Brain microvascular endothelial cell (primary cell): ENCODE measurements around the gene MEIOC.
"Not testable (repeated sequence)": the region's sequence is repeated elsewhere in the genome, so short reads cannot be mapped to it uniquely, and the experiment has no call there.

Experiments used
- DNase-seq: peaks from one replicate; pipeline ENCODE4 v3.0.0-alpha.2; 2020
- H3K27ac ChIP-seq: fragments of 250-450 bp; sonication (Bioruptor Pico); 2 replicates; pipeline ENCODE4 v1.5.1; 2020; ENCODE audit warnings: mild to moderate bottlenecking, moderate library complexity
- H3K27me3 ChIP-seq: fragments of 250-450 bp; sonication (Bioruptor Pico); replicated peaks from 2 replicates; pipeline ENCODE4 v1.5.1; 2020; ENCODE audit warnings: mild to moderate bottlenecking
- H3K36me3 ChIP-seq: fragments of 250-450 bp; sonication (Bioruptor Pico); replicated peaks from 2 replicates; pipeline ENCODE4 v1.5.1; 2020; ENCODE audit warnings: mild to moderate bottlenecking
- H3K4me3 ChIP-seq: 2 replicates; pipeline ENCODE4 v1.5.1; 2011; ENCODE audit warnings: low read depth, mild to moderate bottlenecking, control low read depth, low read length, moderate library complexity
- in situ Hi-C: cut with HindIII; loops from 2 replicates; pipeline ENCODE4 v1.10.0; 2017; ENCODE audit warnings: low sequenced_read_pairs, low pct_ligation_motif_present
- TF ChIP-seq, protein P1 (sequence below): IDR thresholded peaks from 2 replicates; pipeline ENCODE4 v1.5.1; 2011; ENCODE audit warnings: low read depth, mild to moderate bottlenecking, moderate library complexity, low read length, control low read depth, inconsistent platforms; ENCODE audit errors: missing control alignments

MEIOC gene

DNA sequence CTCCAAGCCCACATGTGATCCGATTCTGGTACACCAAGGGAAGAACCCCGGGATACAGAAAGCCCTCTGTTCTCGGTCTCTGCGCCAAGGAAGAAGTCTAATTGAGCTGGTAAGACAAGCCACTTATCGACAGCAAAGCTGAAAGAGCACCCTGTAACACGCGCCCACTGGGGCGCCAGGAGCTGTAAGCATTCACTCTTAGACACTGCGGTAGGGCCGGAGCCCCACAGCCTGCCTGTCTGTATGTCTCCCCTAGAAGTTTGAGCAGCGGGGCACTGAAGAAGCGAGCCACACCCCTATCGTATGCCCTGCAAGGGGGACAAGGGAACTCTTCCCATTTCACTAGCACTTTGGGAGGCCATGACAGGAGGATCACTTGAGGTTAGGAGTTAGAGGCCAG, 27.0 kb upstream of the MEIOC start:
- in situ Hi-C loops: loop anchor here (25.0 kb wide), 1 partner anchor 92 kb away; no protein-coding TSS in a partner anchor
- TF ChIP-seq, protein P1, sequence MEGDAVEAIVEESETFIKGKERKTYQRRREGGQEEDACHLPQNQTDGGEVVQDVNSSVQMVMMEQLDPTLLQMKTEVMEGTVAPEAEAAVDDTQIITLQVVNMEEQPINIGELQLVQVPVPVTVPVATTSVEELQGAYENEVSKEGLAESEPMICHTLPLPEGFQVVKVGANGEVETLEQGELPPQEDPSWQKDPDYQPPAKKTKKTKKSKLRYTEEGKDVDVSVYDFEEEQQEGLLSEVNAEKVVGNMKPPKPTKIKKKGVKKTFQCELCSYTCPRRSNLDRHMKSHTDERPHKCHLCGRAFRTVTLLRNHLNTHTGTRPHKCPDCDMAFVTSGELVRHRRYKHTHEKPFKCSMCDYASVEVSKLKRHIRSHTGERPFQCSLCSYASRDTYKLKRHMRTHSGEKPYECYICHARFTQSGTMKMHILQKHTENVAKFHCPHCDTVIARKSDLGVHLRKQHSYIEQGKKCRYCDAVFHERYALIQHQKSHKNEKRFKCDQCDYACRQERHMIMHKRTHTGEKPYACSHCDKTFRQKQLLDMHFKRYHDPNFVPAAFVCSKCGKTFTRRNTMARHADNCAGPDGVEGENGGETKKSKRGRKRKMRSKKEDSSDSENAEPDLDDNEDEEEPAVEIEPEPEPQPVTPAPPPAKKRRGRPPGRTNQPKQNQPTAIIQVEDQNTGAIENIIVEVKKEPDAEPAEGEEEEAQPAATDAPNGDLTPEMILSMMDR: no peak
- Histone ChIP-seq H3K27me3 (no peaks in the 10 kb centered on the region), H3K27ac (no peak overlapping the region), H3K36me3 (no peaks in the 10 kb centered on the region), H3K4me3 (no peak overlapping the region)
- DNase-seq: no peak

DNA sequence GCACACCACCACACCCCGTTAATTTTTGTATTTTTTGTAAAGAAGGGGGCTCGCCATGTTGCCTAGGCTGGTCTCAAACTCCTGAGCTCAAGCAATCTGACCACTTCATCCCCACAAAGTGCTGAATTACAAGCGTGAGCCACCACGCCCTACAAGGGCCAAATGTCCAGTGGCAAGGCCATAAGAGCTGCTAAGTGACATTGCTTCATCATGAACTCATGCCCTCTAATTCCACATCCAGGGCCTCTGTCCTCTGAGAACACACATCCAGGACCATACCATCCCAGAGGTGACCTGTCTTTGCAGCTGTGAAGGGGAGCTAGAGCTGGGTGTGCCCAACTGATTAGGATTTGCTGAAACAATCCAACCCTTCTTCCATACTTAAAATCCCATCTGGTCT, 25.6 kb upstream of the MEIOC start:
- Histone ChIP-seq H3K27ac (no peak overlapping the region), H3K36me3 (no peaks in the 10 kb centered on the region), H3K4me3 (no peak overlapping the region), H3K27me3 (no peaks in the 10 kb centered on the region)
- TF ChIP-seq, protein P1: no peak
- in situ Hi-C loops: loop anchor here (25.0 kb wide), 1 partner anchor 93 kb away; no protein-coding TSS in a partner anchor
- DNase-seq: no peak

DNA sequence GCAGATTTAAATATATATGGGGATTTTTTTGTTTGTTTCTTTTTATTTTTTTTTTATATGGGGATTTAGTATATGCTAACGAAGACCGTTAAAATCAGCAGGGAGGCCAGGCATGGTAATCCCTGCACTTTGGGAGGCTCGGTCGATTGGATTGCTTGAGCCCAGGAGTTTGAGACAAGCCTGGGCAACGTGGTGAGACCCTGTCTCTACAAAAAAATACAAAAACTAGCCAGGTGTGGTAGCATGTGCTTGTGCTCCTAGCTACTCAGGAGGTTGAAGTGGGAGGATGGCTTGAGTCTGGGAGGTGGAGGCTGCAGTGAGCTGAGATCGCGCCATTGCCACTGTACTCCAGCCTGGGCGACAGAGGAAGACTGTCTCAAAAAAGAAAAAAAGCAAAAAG, 22.3 kb upstream of the MEIOC start:
- no peak for DNase-seq
- in situ Hi-C loops: loop anchor here (25.0 kb wide), 1 partner anchor 97 kb away; no protein-coding TSS in a partner anchor
- Histone ChIP-seq H3K4me3 (no peak overlapping the region), H3K36me3 (no peaks in the 10 kb centered on the region), H3K27me3 (no peaks in the 10 kb centered on the region), H3K27ac (no peak overlapping the region)
- TF ChIP-seq, protein P1: no peak

DNA sequence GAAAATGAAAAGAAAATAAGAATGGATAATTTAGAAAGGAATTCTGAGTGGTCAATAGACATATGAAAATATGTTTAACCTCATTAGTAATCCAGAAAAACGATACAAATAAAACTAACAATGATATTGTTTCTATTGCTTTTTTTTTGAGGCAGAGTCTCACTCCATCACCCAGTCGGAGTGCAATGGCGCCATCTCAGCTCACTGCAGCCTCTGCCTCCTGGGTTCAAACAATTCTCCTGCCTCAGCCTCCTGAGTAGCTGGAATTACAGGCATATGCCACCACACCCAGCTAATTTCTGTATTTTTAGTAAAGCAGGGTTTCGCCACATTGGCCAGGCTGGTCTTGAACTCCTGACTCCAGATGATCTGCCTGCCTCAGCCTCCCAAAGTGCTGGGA, 21.9 kb upstream of the MEIOC start:
- H3K36me3 ChIP-seq, H3K27me3 ChIP-seq, H3K4me3 ChIP-seq, H3K27ac ChIP-seq, DNase-seq: not testable (repeated sequence)
- in situ Hi-C loops: loop anchor here (25.0 kb wide), 1 partner anchor 97 kb away; no protein-coding TSS in a partner anchor
- TF ChIP-seq, protein P1: peak; percentile 12

DNA sequence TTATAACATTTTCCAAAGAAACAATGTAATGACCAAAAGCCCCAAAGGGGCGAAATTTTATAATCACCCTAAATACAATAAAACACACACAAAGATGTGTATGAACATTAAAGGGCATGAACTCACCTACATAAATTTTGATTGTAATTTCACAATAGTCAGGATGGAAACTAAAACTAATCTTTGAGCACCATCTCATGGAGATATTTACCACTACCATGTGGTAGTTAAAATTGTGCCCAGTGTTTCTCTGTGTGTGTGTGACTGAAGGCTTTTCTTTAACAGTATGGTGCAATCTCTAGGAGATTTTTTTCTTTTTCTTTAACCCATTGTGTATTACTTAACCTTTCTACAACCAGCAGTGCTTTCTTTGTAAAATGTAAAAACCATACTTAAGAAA, 19.7 kb upstream of the MEIOC start:
- DNase-seq: peak; percentile 11
- no peaks in the 10 kb centered on the region for H3K36me3 ChIP-seq
- in situ Hi-C loops: loop anchor here (25.0 kb wide), 1 partner anchor 99 kb away; no protein-coding TSS in a partner anchor
- no peaks in the 10 kb centered on the region for H3K27me3 ChIP-seq
- TF ChIP-seq, protein P1: peak; percentile 26
- H3K4me3 ChIP-seq: no peak overlapping the region
- H3K27ac ChIP-seq: no peak overlapping the region

DNA sequence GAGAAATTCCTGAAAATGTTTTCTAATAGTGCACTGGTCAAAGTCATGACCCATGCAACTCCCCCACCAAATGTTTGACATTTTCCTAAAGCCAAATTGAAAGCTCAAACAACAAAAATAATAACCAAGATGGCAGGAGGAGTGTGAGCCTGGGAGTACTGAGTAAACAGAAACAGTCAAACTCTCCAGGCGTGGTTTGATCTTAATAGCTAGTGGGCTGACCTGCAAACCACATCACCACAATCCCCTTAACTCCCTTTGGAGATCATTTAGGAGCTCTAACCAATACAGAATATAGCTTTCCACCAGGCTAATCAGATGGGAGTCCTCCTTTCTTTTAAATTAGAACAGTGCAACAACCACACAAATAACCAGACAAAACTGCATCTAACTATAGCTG, 19.2 kb upstream of the MEIOC start:
- TF ChIP-seq, protein P1: no peak
- DNase-seq: no peak
- in situ Hi-C loops: loop anchor here (25.0 kb wide), 1 partner anchor 100 kb away; no protein-coding TSS in a partner anchor

More for the DNA sequence above, 19.2 kb upstream of the MEIOC start:
- H3K27me3 ChIP-seq: no peaks in the 10 kb centered on the region
- no peak overlapping the region for H3K27ac ChIP-seq
- no peak overlapping the region for H3K4me3 ChIP-seq
- no peaks in the 10 kb centered on the region for H3K36me3 ChIP-seq
